DND-41 (cell line): Measurements from ENCODE around the gene CDC25A.

Experiments
- ATAC-seq: fragments of 200-7000 bp; cut with Tn5 transposase; 3 replicates; pipeline ENCODE4 v1.9.1; 2021; ENCODE audit warnings: low read depth; ENCODE audit not compliant: insufficient read depth
- DNase-seq: peaks from one replicate; pipeline ENCODE4 v3.0.0-alpha.2; 2020
- H2AFZ ChIP-seq: 2 replicates; pipeline ENCODE4 v1.6.0; 2012; ENCODE audit warnings: low read depth, low read length
- H3K27ac ChIP-seq: 2 replicates; pipeline ENCODE4 v1.5.1; 2012; ENCODE audit warnings: low read length, inconsistent platforms
- H3K27me3 ChIP-seq: fragments of 200-600 bp; sonication (generic); 2 replicates; pipeline ENCODE4 v1.6.0; 2012; ENCODE audit warnings: low read length, mild to moderate bottlenecking, inconsistent platforms; ENCODE audit not compliant: insufficient read depth, poor library complexity
- H3K36me3 ChIP-seq: 2 replicates; pipeline ENCODE4 v1.5.1; 2012; ENCODE audit warnings: low read length, inconsistent platforms; ENCODE audit not compliant: insufficient read depth
- H3K4me1 ChIP-seq: 2 replicates; pipeline ENCODE4 v1.5.1; 2012; ENCODE audit warnings: mild to moderate bottlenecking, low read length; ENCODE audit not compliant: insufficient read depth
- H3K4me2 ChIP-seq: 2 replicates; pipeline ENCODE4 v1.6.0; 2012; ENCODE audit warnings: mild to moderate bottlenecking, moderate library complexity, low read length, inconsistent platforms; ENCODE audit not compliant: insufficient read depth
- H3K4me3 ChIP-seq, 2 experiments: fragments of 200-600 bp in 1 of 2; shearing (Covaris generic) in 1 of 2; 2 replicates each; pipeline ENCODE4 v1.5.1; 2012 to 2016; ENCODE audit warnings: inconsistent platforms in 2 of 2, low read length in 2 of 2, mild to moderate bottlenecking in 2 of 2, low read depth in 1 of 2, moderate library complexity in 1 of 2
- H3K79me2 ChIP-seq: 2 replicates; pipeline ENCODE4 v1.6.0; 2012; ENCODE audit warnings: low read length, inconsistent platforms; ENCODE audit not compliant: insufficient read depth
- H3K9ac ChIP-seq: 2 replicates; pipeline ENCODE4 v1.6.0; 2012; ENCODE audit warnings: low read depth, mild to moderate bottlenecking, inconsistent platforms, low read length, moderate library complexity
- H3K9me3 ChIP-seq: 2 replicates; pipeline ENCODE4 v1.5.1; 2012; ENCODE audit warnings: low read length, moderate library complexity, mild to moderate bottlenecking, inconsistent platforms; ENCODE audit not compliant: insufficient read depth, severe bottlenecking
- H4K20me1 ChIP-seq: 2 replicates; pipeline ENCODE4 v1.6.0; 2012; ENCODE audit warnings: low read length; ENCODE audit not compliant: insufficient read depth
- CTCF ChIP-seq: IDR thresholded peaks from 2 replicates; pipeline ENCODE4 v1.5.1; 2012; ENCODE audit warnings: borderline replicate concordance, low read length, moderate library complexity, mild to moderate bottlenecking; ENCODE audit not compliant: poor library complexity, severe bottlenecking; ENCODE audit errors: extremely low read depth
- EZH2 ChIP-seq: IDR thresholded peaks from 3 replicates; pipeline ENCODE4 v1.6.1; 2012; ENCODE audit warnings: borderline replicate concordance, low read depth, mild to moderate bottlenecking, moderate library complexity, low read length, inconsistent platforms; ENCODE audit not compliant: severe bottlenecking

Gene CDC25A

GRCh38 chr3:48232734-48233133, 44.5 kb upstream of the CDC25A start:
- peak; percentile 34 for DNase-seq
- H3K36me3 ChIP-seq = no peaks in the 10 kb centered on the region
- no peak overlapping the region for H3K4me3 ChIP-seq
- no peak overlapping the region for H3K9ac ChIP-seq
- no peaks in the 10 kb centered on the region for H3K79me2 ChIP-seq
- no peak for TF ChIP-seq EZH2
- peak; percentile 55 for TF ChIP-seq CTCF
- H3K9me3 ChIP-seq = no peaks in the 10 kb centered on the region
- no peaks in the 10 kb centered on the region for H3K4me1 ChIP-seq
- no peak overlapping the region for H3K27ac ChIP-seq
- H4K20me1 ChIP-seq = no peaks in the 10 kb centered on the region
- no peaks in the 10 kb centered on the region for H3K27me3 ChIP-seq
- peak; percentile 78 for ATAC-seq
- H3K4me2 ChIP-seq = no peak overlapping the region
- H2AFZ ChIP-seq = no peak overlapping the region

- Histone ChIP-seq H3K9me3 (no peaks in the 10 kb centered on the region), H3K36me3 (no peaks in the 10 kb centered on the region), H3K4me2 (no peak overlapping the region), H3K4me1 (no peaks in the 10 kb centered on the region), H3K4me3 (no peak overlapping the region), H3K79me2 (no peaks in the 10 kb centered on the region), H3K27ac (no peak overlapping the region), H4K20me1 (no peaks in the 10 kb centered on the region), H3K9ac (no peak overlapping the region), H3K27me3 (no peaks in the 10 kb centered on the region), H2AFZ (no peak overlapping the region)
- TF ChIP-seq CTCF (no peak), EZH2 (no peak)
- ATAC-seq = no peak
- DNase-seq = no peak
Measured at GRCh38 chr3:48232232-48232631, 44.0 kb upstream of the CDC25A start.

- no peak for DNase-seq
- Histone ChIP-seq H3K27ac (no peak overlapping the region), H3K9me3 (no peaks in the 10 kb centered on the region), H3K4me3 (no peak overlapping the region), H3K4me1 (no peaks in the 10 kb centered on the region), H3K9ac (no peak overlapping the region), H3K79me2 (no peaks in the 10 kb centered on the region), H3K27me3 (no peaks in the 10 kb centered on the region), H4K20me1 (no peaks in the 10 kb centered on the region), H2AFZ (no peak overlapping the region), H3K4me2 (no peak overlapping the region), H3K36me3 (no peaks in the 10 kb centered on the region)
- TF ChIP-seq CTCF = no peak
- no peak for TF ChIP-seq EZH2
- ATAC-seq = peak; percentile 37; the same call in 1 of the 3 replicates
Measured at GRCh38 chr3:48226939-48227338, 38.7 kb upstream of the CDC25A start.

GRCh38 chr3:48225587-48225986, 37.4 kb upstream of the CDC25A start:
- no peak overlapping the region for H3K27ac ChIP-seq
- H4K20me1 ChIP-seq = no peaks in the 10 kb centered on the region
- H3K9me3 ChIP-seq = no peaks in the 10 kb centered on the region
- H3K4me1 ChIP-seq = no peaks in the 10 kb centered on the region
- ATAC-seq = no peak
- no peak overlapping the region for H3K4me3 ChIP-seq
- H3K27me3 ChIP-seq = no peaks in the 10 kb centered on the region
- TF ChIP-seq EZH2 = no peak
- no peak for TF ChIP-seq CTCF
- no peak for DNase-seq
- no peak overlapping the region for H3K4me2 ChIP-seq
- H3K79me2 ChIP-seq = no peaks in the 10 kb centered on the region
- no peak overlapping the region for H2AFZ ChIP-seq
- no peak overlapping the region for H3K9ac ChIP-seq
- H3K36me3 ChIP-seq = no peaks in the 10 kb centered on the region
